Heart left ventricle (tissue), 13 donors: ENCODE measurements around the gene CCR2.

Source experiments
- POLR2A ChIP-seq, 2 donors: fragments of 450-650 bp; IDR thresholded peaks; one replicate each; pipeline ENCODE4 v1.6.1; 2017; ENCODE audit warnings: antibody characterized with exemption in 2 of 2, mild to moderate bottlenecking in 2 of 2, moderate library complexity in 2 of 2
- TF ChIP-seq, protein P1 (sequence below), 12 donors: fragments of 200-600 bp; sonication (generic) in 4 of 12; IDR thresholded peaks; one replicate each; pipeline versions ENCODE4 v1.5.0 to v1.8.0; 2018 to 2022; ENCODE audit warnings: antibody characterized with exemption in 12 of 12, mild to moderate bottlenecking in 5 of 12
- donor health status: ischemic (EF 13 %, LVEDD 7.1; RV severe dilation, severe dysfunction).
- donor health status: DM: no; HTN: yes; CAD: no.
- donor health status: DM: no; HTN: no; CAD: no.
- donor health status: ischemic (EF 25% LVEDD 6.9; RV normal size, moderate dysfunction).
- donor health status: ischemic (EF 25% LVEDD 5.7; RV mildly dilated, moderate dysfunction).
- donor health status: ischemic (EF 35%, LVEDD 5.7; RV mildly dilated, moderate dysfunction).
- donor health status: nonischemic (EF 11% LVEDD 7.7; RV severe dilation, severe dysfunction).
- donor health status: DM: yes; HTN: yes; CAD: no.
- donor health status: PGD.
- donor health status: ischemic (EF 29% LVEDD 5.4; RV normal size, mild dysfunction).
- donor health status: nonischemic (EF 23%, LVEDD 6.1; RV moderate dilation, normal function).

DNA sequence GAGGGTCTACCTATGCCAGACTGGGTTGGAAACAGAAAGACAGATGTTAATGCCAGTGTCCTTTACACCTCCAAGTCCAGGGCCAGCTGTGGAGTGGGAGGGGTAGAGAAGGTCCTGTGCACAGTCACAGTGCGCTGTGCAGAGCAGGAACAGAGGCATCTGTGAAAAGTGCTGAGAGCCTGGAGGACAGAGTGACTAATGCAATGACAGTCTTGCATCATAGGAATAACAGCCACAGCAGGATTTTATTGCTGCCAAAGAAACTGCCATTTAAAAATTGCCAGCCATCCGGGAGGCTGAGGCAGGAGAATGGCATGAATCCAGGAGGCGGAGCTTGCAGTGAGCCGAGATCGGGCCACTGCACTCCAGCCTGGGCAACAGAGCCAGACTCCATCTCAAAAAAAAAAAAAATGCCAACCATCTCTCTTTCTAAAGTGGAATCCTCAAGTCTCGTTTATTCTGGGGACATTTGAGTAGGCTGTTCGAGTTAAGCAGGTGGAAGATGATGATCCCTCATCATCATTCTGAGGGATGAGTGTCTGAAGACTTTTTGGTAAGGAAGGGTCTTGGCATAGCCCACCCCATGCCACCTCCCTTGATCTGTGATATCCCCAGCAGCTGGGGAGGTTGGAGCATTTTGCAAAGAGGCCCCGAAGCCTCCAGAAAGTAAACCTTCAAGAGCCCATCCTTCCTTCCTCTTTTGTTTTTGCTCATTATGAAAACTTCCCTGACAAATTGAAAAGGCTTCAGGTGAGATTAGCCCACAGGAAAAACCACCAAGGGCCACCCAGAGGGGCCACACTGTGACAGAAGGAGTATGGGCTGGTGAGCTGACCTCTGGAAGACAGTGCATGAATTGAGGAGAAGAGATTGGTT is 7.7 kb downstream of the CCR2 start:
- TF ChIP-seq POLR2A (IDR thresholded peaks at IDR 0.05) = no peak
- TF ChIP-seq, protein P1, sequence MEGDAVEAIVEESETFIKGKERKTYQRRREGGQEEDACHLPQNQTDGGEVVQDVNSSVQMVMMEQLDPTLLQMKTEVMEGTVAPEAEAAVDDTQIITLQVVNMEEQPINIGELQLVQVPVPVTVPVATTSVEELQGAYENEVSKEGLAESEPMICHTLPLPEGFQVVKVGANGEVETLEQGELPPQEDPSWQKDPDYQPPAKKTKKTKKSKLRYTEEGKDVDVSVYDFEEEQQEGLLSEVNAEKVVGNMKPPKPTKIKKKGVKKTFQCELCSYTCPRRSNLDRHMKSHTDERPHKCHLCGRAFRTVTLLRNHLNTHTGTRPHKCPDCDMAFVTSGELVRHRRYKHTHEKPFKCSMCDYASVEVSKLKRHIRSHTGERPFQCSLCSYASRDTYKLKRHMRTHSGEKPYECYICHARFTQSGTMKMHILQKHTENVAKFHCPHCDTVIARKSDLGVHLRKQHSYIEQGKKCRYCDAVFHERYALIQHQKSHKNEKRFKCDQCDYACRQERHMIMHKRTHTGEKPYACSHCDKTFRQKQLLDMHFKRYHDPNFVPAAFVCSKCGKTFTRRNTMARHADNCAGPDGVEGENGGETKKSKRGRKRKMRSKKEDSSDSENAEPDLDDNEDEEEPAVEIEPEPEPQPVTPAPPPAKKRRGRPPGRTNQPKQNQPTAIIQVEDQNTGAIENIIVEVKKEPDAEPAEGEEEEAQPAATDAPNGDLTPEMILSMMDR (IDR thresholded peaks at IDR 0.05) = no peak
